Measurements from ENCODE around the gene MRGPRX3. TPM values are rescaled to one million over a fixed set of nuclear protein-coding genes. Genes with fewer than 3 reads are reported as not detected.

The MRGPRX3 gene
- polyA plus RNA-seq, 3 donors = not detected

DNA sequence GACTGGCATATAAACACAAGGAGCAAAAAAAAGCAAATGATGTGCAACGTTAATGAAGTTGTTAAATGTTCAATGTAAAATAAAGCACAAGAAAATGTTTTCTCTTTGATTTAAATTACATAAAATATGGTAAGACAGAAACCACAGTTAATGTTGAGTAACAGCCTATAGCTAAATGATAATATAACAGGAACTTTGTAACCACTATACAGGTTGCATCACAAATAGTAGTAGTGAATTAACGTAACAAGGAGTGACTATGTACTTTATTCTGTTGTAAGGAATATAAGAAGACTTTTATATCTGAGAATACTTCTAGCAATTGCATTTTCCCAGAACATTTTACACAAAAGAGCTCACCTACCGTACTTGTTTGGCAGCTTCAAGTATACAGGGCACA is 43.4 kb upstream of the MRGPRX3 start:
- WGBS (ENCODE audit: insufficient coverage) = 50% methylated on average over 1 of the region's 3 CpGs
- intact Hi-C loops (cut with micrococcal nuclease) = no loop called here
- no peaks in the 10 kb centered on the region for H3K9me3 Mint-ChIP-seq
- Histone ChIP-seq H3K9me3 (replicated peaks in 1 of 2; ENCODE audit: control insufficient read depth in 1 of 2, insufficient read depth in 1 of 2, low read length in 2 of 2) (no peaks in the 10 kb centered on the region), H3K9ac (ENCODE audit: insufficient read depth, low read length, poor library complexity, severe bottlenecking) (no peak overlapping the region), H4K20me1 (ENCODE audit: insufficient read depth, low read length) (no peaks in the 10 kb centered on the region), H3K4me2 (replicated peaks; ENCODE audit: extremely low read depth, low read length, poor library complexity, severe bottlenecking) (no peak overlapping the region), H3K36me3 (replicated peaks in 1 of 2; ENCODE audit: control insufficient read depth in 1 of 2, insufficient read depth in 2 of 2, low read length in 2 of 2) (peaks cover 36 to 82% of the 10 kb centered on the region in 2 donors), H3K4me1 (ENCODE audit: control insufficient read depth in 1 of 2, insufficient read depth in 2 of 2, low read length in 2 of 2) (peaks cover 12 to 13% of the 10 kb centered on the region in 2 donors), H2AFZ (ENCODE audit: insufficient read depth, low read depth, low read length, poor library complexity, severe bottlenecking) (no peak overlapping the region), H3K79me2 (ENCODE audit: insufficient read depth, low read length) (no peaks in the 10 kb centered on the region), H3K4me3 (replicated peaks in 1 of 3; ENCODE audit: low read depth in 2 of 3, low read length in 3 of 3) (no peak overlapping the region), H3K27ac (ENCODE audit: low read depth in 1 of 2, low read length in 2 of 2) (no peak overlapping the region), H3K27me3 (ENCODE audit: control insufficient read depth in 2 of 2, insufficient read depth in 2 of 2, low read length in 2 of 2) (no peaks in the 10 kb centered on the region)
- H3K27ac Mint-ChIP-seq = peak overlapping the region in 5 of 7 donors; percentile 3 to 86 (median 77)
- no peaks in the 10 kb centered on the region for H3K27me3 Mint-ChIP-seq (ENCODE audit: low read depth in 3 of 3)
- TF ChIP-seq CTCF (IDR thresholded peaks at IDR 0.05) = no peak
- peak overlapping the region in 1 of 2 donors; percentile 19 for H3K4me3 Mint-ChIP-seq
- H3K4me1 Mint-ChIP-seq = peaks cover 16% of the 10 kb centered on the region
- H3K36me3 Mint-ChIP-seq = peaks cover 70 to 78% of the 10 kb centered on the region in 2 donors
- DNase-seq = peak; percentile 7 to 65 (median 30)

GRCh38 chr11:18091731-18092130 is 40.6 kb upstream of the MRGPRX3 start:
- Histone ChIP-seq H3K4me2 (replicated peaks; ENCODE audit: extremely low read depth, low read length, poor library complexity, severe bottlenecking) (no peak overlapping the region), H3K27ac (ENCODE audit: low read depth in 1 of 2, low read length in 2 of 2) (no peak overlapping the region), H3K9me3 (replicated peaks in 1 of 2; ENCODE audit: control insufficient read depth in 1 of 2, insufficient read depth in 1 of 2, low read length in 2 of 2) (no peaks in the 10 kb centered on the region), H3K9ac (ENCODE audit: insufficient read depth, low read length, poor library complexity, severe bottlenecking) (no peak overlapping the region), H2AFZ (ENCODE audit: insufficient read depth, low read depth, low read length, poor library complexity, severe bottlenecking) (no peak overlapping the region), H3K4me3 (replicated peaks in 1 of 3; ENCODE audit: low read depth in 2 of 3, low read length in 3 of 3) (no peak overlapping the region), H3K79me2 (ENCODE audit: insufficient read depth, low read length) (no peaks in the 10 kb centered on the region), H4K20me1 (ENCODE audit: insufficient read depth, low read length) (no peaks in the 10 kb centered on the region), H3K4me1 (ENCODE audit: control insufficient read depth in 1 of 2, insufficient read depth in 2 of 2, low read length in 2 of 2) (peaks cover 12 to 13% of the 10 kb centered on the region in 2 donors), H3K36me3 (replicated peaks in 1 of 2; ENCODE audit: control insufficient read depth in 1 of 2, insufficient read depth in 2 of 2, low read length in 2 of 2) (peaks cover 49 to 83% of the 10 kb centered on the region in 2 donors), H3K27me3 (ENCODE audit: control insufficient read depth in 2 of 2, insufficient read depth in 2 of 2, low read length in 2 of 2) (no peaks in the 10 kb centered on the region)
- no peaks in the 10 kb centered on the region for H3K9me3 Mint-ChIP-seq
- no peak overlapping the region for H3K4me3 Mint-ChIP-seq
- H3K27me3 Mint-ChIP-seq (ENCODE audit: low read depth in 3 of 3) = no peaks in the 10 kb centered on the region
- H3K4me1 Mint-ChIP-seq = peaks cover 16% of the 10 kb centered on the region
- WGBS (ENCODE audit: insufficient coverage) = 100% methylated on average over 2 of the region's 2 CpGs
- intact Hi-C loops (cut with micrococcal nuclease) = no loop called here
- no peak for TF ChIP-seq CTCF (IDR thresholded peaks at IDR 0.05)
- DNase-seq = no peak
- H3K36me3 Mint-ChIP-seq = peaks cover 69 to 76% of the 10 kb centered on the region in 2 donors
- H3K27ac Mint-ChIP-seq = no peak overlapping the region
